ENCODE measurements around the gene S100A6.

GRCh38 chr1:153570874-153571273 is 35.1 kb upstream of the S100A6 start:
- TF ChIP-seq EZH2 (IDR thresholded peaks at IDR 0.05; ENCODE audit: low read length, unreplicated experiment) (no peak), CTCF (conservative IDR thresholded peaks at IDR 0.05; ENCODE audit: low read depth, low read length) (no peak), EZH2phosphoT487 (IDR thresholded peaks at IDR 0.05; ENCODE audit: borderline replicate concordance, low read length) (no peak)
